Measurements from ENCODE around the gene NREP.
A peak's percentile ranks its signal among the peaks of the same experiment; 100 is the strongest.

The NREP gene

DNA sequence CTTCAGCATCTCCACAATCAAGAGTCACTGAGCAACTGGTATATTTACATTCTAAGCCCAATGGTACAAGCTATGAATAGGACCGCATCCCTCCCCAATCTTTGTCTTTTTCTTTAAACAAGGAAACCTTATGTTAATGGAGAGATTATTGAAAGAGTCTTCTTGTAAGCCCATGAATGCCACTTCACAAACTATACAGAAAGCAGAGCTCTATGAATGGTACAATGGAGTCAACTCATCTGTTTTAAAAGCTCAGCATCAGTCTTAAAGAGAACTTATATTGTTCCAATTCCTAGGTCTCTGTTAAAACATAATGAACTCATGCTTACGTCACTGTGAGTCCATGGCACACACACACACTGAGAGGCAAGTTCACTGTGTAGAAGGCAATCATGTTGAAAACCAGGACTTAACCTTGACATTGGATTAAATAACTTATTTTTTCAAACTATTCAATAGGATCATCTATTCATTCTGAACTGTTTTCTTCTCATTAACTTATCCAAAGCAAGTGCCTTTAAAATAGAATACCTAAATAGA, 4.5 kb downstream of the NREP start:
- no CpG with 5 or more reads among the region's 2 CpGs for WGBS (ENCODE audit: extremely low coverage, insufficient coverage, insufficient read length)
- Histone ChIP-seq H2AK5ac (ENCODE audit: low read length) (no peak overlapping the region), H3K79me2 (ENCODE audit: control insufficient read depth, insufficient read depth, low read length, poor library complexity) (no peaks in the 10 kb centered on the region)

DNA sequence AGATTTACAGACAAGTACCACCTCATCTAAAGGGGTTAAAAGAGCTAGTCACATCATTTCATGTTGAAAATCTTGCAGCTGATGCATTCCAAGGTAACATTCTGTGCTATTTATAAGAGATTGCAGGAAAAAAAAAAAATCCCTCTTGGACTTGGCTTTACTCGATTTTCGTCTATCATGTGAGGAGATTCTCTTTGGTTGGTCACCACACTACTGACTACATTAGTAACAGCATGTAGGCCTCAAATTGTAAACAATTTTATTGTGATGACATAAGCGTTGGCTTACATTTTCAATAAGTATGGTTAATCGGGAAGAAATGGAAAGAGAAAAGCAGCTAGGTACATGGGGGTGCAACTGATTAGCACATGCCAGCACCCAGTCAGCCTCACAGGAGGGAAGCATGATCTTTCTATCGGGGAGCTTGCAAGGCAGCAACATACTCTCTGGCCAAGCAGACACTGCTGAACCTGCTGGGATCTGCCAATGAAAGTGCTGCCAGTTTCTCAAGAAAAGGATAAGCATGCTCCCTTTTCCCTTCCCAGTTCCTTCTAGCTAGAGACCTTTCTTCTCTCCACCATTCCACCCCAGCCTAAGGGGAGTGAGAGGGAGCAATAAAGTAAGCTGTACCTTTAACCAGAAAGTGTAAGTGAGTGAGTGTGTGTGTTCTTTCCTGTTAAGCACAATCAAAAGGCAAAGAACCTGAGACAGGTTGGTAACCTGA, 7.5 kb downstream of the NREP start:
- peaks cover 0 to under 1% of the 10 kb centered on the region in 2 experiments for H3K4me1 ChIP-seq (ENCODE audit: control insufficient read depth in 1 of 2, insufficient read depth in 2 of 2, low read length in 2 of 2)
- H4K8ac ChIP-seq (ENCODE audit: low read depth, low read length) = no peak overlapping the region
- no peak overlapping the region for H2BK120ac ChIP-seq (ENCODE audit: insufficient read depth, low read length, poor library complexity)
- H4K91ac ChIP-seq (ENCODE audit: low read depth, low read length) = no peak overlapping the region
- no peak overlapping the region for H3K18ac ChIP-seq (ENCODE audit: low read length)
- H3K27me3 ChIP-seq (ENCODE audit: insufficient read depth, low read length) = no peaks in the 10 kb centered on the region
- H3K36me3 ChIP-seq (ENCODE audit: control insufficient read depth in 1 of 2, insufficient read depth in 2 of 2, low read length in 2 of 2) = peaks cover 0 to 9% of the 10 kb centered on the region in 2 experiments
- H2BK5ac ChIP-seq (ENCODE audit: low read depth, low read length, poor library complexity) = no peak overlapping the region
- H3K14ac ChIP-seq (ENCODE audit: low read length) = no peak overlapping the region
- peak overlapping the region; percentile 54 for H3K9ac ChIP-seq (ENCODE audit: low read length)
- no peak overlapping the region for H2AFZ ChIP-seq (ENCODE audit: insufficient read depth, low read length, poor library complexity)
- no peak overlapping the region for H3K4me2 ChIP-seq (ENCODE audit: low read length)
- no peak overlapping the region for H3K27ac ChIP-seq (ENCODE audit: low read depth, low read length)
- no peak overlapping the region for H3K4ac ChIP-seq (ENCODE audit: low read depth, low read length)
- H3K23ac ChIP-seq (ENCODE audit: low read length) = no peak overlapping the region
- H3K79me2 ChIP-seq (ENCODE audit: control insufficient read depth, insufficient read depth, low read length, poor library complexity) = no peaks in the 10 kb centered on the region
- no peak overlapping the region for H2BK12ac ChIP-seq (ENCODE audit: low read length)
- no peak overlapping the region for H2AK5ac ChIP-seq (ENCODE audit: low read length)
- H4K12ac ChIP-seq (ENCODE audit: low read depth, low read length) = no peak overlapping the region
- H3K9me3 ChIP-seq (ENCODE audit: insufficient read depth, low read depth, low read length) = no peaks in the 10 kb centered on the region
- H3K4me3 ChIP-seq (ENCODE audit: low read depth, low read length) = no peak overlapping the region
- 100% methylated on average over 2 of the region's 5 CpGs for WGBS (ENCODE audit: extremely low coverage, insufficient coverage, insufficient read length)
- H3K79me1 ChIP-seq (ENCODE audit: low read length) = peaks cover 2% of the 10 kb centered on the region
- DNase-seq = no peak

More for the DNA sequence above, 4.5 kb downstream of the NREP start:
- no peak overlapping the region for H3K18ac ChIP-seq (ENCODE audit: low read length)
- no peak overlapping the region for H3K27ac ChIP-seq (ENCODE audit: low read depth, low read length)
- no peak overlapping the region for H2BK5ac ChIP-seq (ENCODE audit: low read depth, low read length, poor library complexity)
- no peaks in the 10 kb centered on the region for H3K4me1 ChIP-seq (ENCODE audit: control insufficient read depth in 1 of 2, insufficient read depth in 2 of 2, low read length in 2 of 2)
- no peak overlapping the region for H4K91ac ChIP-seq (ENCODE audit: low read depth, low read length)
- H3K9ac ChIP-seq (ENCODE audit: low read length) = no peak overlapping the region
- H3K4ac ChIP-seq (ENCODE audit: low read depth, low read length) = no peak overlapping the region
- no peak overlapping the region for H4K8ac ChIP-seq (ENCODE audit: low read depth, low read length)
- H3K9me3 ChIP-seq (ENCODE audit: insufficient read depth, low read depth, low read length) = no peaks in the 10 kb centered on the region
- H3K14ac ChIP-seq (ENCODE audit: low read length) = no peak overlapping the region
- H3K36me3 ChIP-seq (ENCODE audit: control insufficient read depth in 1 of 2, insufficient read depth in 2 of 2, low read length in 2 of 2) = peaks cover 0 to 8% of the 10 kb centered on the region in 2 experiments
- no peak overlapping the region for H4K12ac ChIP-seq (ENCODE audit: low read depth, low read length)
- no peak overlapping the region for H2AFZ ChIP-seq (ENCODE audit: insufficient read depth, low read length, poor library complexity)
- DNase-seq = no peak
- H3K27me3 ChIP-seq (ENCODE audit: insufficient read depth, low read length) = no peaks in the 10 kb centered on the region
- H2BK120ac ChIP-seq (ENCODE audit: insufficient read depth, low read length, poor library complexity) = no peak overlapping the region
- H3K4me2 ChIP-seq (ENCODE audit: low read length) = no peak overlapping the region
- no peak overlapping the region for H2BK12ac ChIP-seq (ENCODE audit: low read length)
- no peak overlapping the region for H3K4me3 ChIP-seq (ENCODE audit: low read depth, low read length)
- H3K79me1 ChIP-seq (ENCODE audit: low read length) = peaks cover 5% of the 10 kb centered on the region
- H3K23ac ChIP-seq (ENCODE audit: low read length) = no peak overlapping the region

DNA sequence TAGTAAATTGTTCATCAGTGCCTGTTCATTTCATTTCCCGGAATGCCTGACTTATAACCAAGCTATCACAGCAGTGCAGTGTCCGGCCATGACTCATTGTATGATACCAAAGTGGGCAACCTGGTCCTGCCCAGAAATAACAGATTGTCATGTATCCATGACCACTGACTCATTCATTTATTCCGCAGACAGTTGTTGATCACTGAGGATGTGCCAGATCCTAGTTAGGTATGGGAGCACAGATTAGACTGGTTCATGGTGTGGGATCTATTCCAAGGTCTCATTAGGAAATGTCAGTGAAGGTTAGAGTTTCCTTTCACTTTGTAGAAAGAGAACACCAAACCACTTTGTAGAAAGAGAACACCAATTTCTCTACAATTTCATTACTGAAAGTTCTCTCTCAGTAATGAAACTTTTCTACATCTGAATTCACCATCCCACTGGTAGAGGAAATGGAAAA, 8.7 kb downstream of the NREP start:
- no peak overlapping the region for H2BK12ac ChIP-seq (ENCODE audit: low read length)
- no peaks in the 10 kb centered on the region for H3K27me3 ChIP-seq (ENCODE audit: insufficient read depth, low read length)
- peaks cover 3% of the 10 kb centered on the region for H3K79me1 ChIP-seq (ENCODE audit: low read length)
- H3K36me3 ChIP-seq (ENCODE audit: control insufficient read depth in 1 of 2, insufficient read depth in 2 of 2, low read length in 2 of 2) = peaks cover 0 to 9% of the 10 kb centered on the region in 2 experiments
- peak overlapping the region; percentile 69 for H3K4ac ChIP-seq (ENCODE audit: low read depth, low read length)
- H3K4me1 ChIP-seq (ENCODE audit: control insufficient read depth in 1 of 2, insufficient read depth in 2 of 2, low read length in 2 of 2) = peaks cover 0 to 2% of the 10 kb centered on the region in 2 experiments
- H3K14ac ChIP-seq (ENCODE audit: low read length) = no peak overlapping the region
- no peak overlapping the region for H3K4me3 ChIP-seq (ENCODE audit: low read depth, low read length)
- H2AFZ ChIP-seq (ENCODE audit: insufficient read depth, low read length, poor library complexity) = no peak overlapping the region
- H3K9me3 ChIP-seq (ENCODE audit: insufficient read depth, low read depth, low read length) = no peaks in the 10 kb centered on the region
- no peak overlapping the region for H4K91ac ChIP-seq (ENCODE audit: low read depth, low read length)
- H3K27ac ChIP-seq (ENCODE audit: low read depth, low read length) = no peak overlapping the region
- WGBS (ENCODE audit: extremely low coverage, insufficient coverage, insufficient read length) = no CpG with 5 or more reads among the region's 3 CpGs
- no peak overlapping the region for H2BK5ac ChIP-seq (ENCODE audit: low read depth, low read length, poor library complexity)
- H3K79me2 ChIP-seq (ENCODE audit: control insufficient read depth, insufficient read depth, low read length, poor library complexity) = no peaks in the 10 kb centered on the region
- H3K18ac ChIP-seq (ENCODE audit: low read length) = no peak overlapping the region
- no peak overlapping the region for H4K8ac ChIP-seq (ENCODE audit: low read depth, low read length)
- H2AK5ac ChIP-seq (ENCODE audit: low read length) = no peak overlapping the region
- no peak overlapping the region for H3K4me2 ChIP-seq (ENCODE audit: low read length)
- H3K9ac ChIP-seq (ENCODE audit: low read length) = no peak overlapping the region
- peak in 1 of 2 donors; percentile 14 for DNase-seq
- no peak overlapping the region for H2BK120ac ChIP-seq (ENCODE audit: insufficient read depth, low read length, poor library complexity)
- no peak overlapping the region for H3K23ac ChIP-seq (ENCODE audit: low read length)
- no peak overlapping the region for H4K12ac ChIP-seq (ENCODE audit: low read depth, low read length)

DNA sequence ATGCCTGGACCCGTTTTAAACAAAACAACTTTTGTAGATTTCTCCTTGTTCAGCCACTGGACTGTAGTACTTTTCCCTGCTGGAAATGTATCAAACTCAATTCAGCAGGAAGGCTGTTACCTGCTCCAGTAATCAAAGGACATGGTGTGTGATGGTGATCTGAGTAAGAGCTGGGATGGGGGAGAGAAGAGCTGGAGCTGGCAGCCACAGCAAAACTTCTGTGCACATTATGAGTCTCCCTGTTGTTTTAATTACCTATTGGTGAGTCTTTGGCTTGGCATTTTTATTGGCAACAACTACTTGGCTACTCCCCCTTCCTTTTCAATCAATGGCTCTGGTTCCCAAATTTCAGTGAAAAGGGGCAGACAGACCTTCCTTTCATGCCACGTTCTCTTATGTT, 9.7 kb downstream of the NREP start:
- Histone ChIP-seq H3K4ac (ENCODE audit: low read depth, low read length) (no peak overlapping the region), H3K14ac (ENCODE audit: low read length) (no peak overlapping the region), H4K91ac (ENCODE audit: low read depth, low read length) (no peak overlapping the region), H4K12ac (ENCODE audit: low read depth, low read length) (no peak overlapping the region), H3K23ac (ENCODE audit: low read length) (peak overlapping the region; percentile 21), H2AK5ac (ENCODE audit: low read length) (no peak overlapping the region), H3K27me3 (ENCODE audit: insufficient read depth, low read length) (no peaks in the 10 kb centered on the region), H3K4me1 (ENCODE audit: control insufficient read depth in 1 of 2, insufficient read depth in 2 of 2, low read length in 2 of 2) (peaks cover 0 to 6% of the 10 kb centered on the region in 2 experiments), H4K8ac (ENCODE audit: low read depth, low read length) (no peak overlapping the region), H3K9ac (ENCODE audit: low read length) (no peak overlapping the region), H2BK120ac (ENCODE audit: insufficient read depth, low read length, poor library complexity) (peak overlapping the region; percentile 13), H3K18ac (ENCODE audit: low read length) (no peak overlapping the region), H2BK5ac (ENCODE audit: low read depth, low read length, poor library complexity) (no peak overlapping the region), H3K79me1 (ENCODE audit: low read length) (peaks cover 3% of the 10 kb centered on the region), H3K4me2 (ENCODE audit: low read length) (no peak overlapping the region), H3K79me2 (ENCODE audit: control insufficient read depth, insufficient read depth, low read length, poor library complexity) (no peaks in the 10 kb centered on the region), H2AFZ (ENCODE audit: insufficient read depth, low read length, poor library complexity) (no peak overlapping the region), H3K9me3 (ENCODE audit: insufficient read depth, low read depth, low read length) (no peaks in the 10 kb centered on the region), H2BK12ac (ENCODE audit: low read length) (peak overlapping the region; percentile 31), H3K36me3 (ENCODE audit: control insufficient read depth in 1 of 2, insufficient read depth in 2 of 2, low read length in 2 of 2) (peaks cover 0 to 8% of the 10 kb centered on the region in 2 experiments), H3K4me3 (ENCODE audit: low read depth, low read length) (no peak overlapping the region), H3K27ac (ENCODE audit: low read depth, low read length) (no peak overlapping the region)
- no peak for DNase-seq
- WGBS (ENCODE audit: extremely low coverage, insufficient coverage, insufficient read length) = no CpG with 5 or more reads among the region's 2 CpGs
